Activated naive CD8-positive, alpha-beta T cell treated with anti-CD3 and anti-CD28 coated beads for 36 hours (primary cell): ENCODE results near the gene KYAT1. TPM values are rescaled to one million over a fixed set of nuclear protein-coding genes. Genes with fewer than 3 reads are reported as not detected.
A peak's percentile ranks its signal among the peaks of the same experiment; 100 is the strongest.
"Not testable (repeated sequence)": the region's sequence is repeated elsewhere in the genome, so short reads cannot be mapped to it uniquely, and the experiment has no call there.

ENCODE experiments used
- DNase-seq: peaks from one replicate; pipeline ENCODE4 v3.0.0; 2021
- H3K27ac Mint-ChIP-seq: one replicate; pipeline ENCODE4 v1.8.0; 2022; ENCODE audit warnings: mild to moderate bottlenecking, moderate library complexity, mixed read lengths
- H3K27me3 Mint-ChIP-seq: one replicate; pipeline ENCODE4 v1.8.0; 2022; ENCODE audit warnings: mild to moderate bottlenecking, mixed read lengths
- H3K36me3 Mint-ChIP-seq: one replicate; pipeline ENCODE4 v1.8.0; 2021; ENCODE audit warnings: mild to moderate bottlenecking, mixed read lengths
- H3K4me1 Mint-ChIP-seq: one replicate; pipeline ENCODE4 v1.8.0; 2021; ENCODE audit warnings: mixed read lengths
- H3K4me3 Mint-ChIP-seq: one replicate; pipeline ENCODE4 v1.8.0; 2022; ENCODE audit warnings: mild to moderate bottlenecking, moderate library complexity, mixed read lengths
- H3K9me3 Mint-ChIP-seq: one replicate; pipeline ENCODE4 v1.8.0; 2022; ENCODE audit warnings: mixed read lengths
- total RNA-seq, 2 experiments: library from RNA; stranded (reverse); gene quantifications; one replicate each; pipeline ENCODE4 v1.2.3, GENCODE V29; 2021

KYAT1 gene
- total RNA-seq, 2 experiments from 2014 or later: 7.4 to 9.4 TPM

GRCh38 chr9:128805661-128806060, 76.1 kb downstream of the KYAT1 start:
- no peak overlapping the region for H3K27ac Mint-ChIP-seq
- H3K9me3 Mint-ChIP-seq: no peaks in the 10 kb centered on the region
- no peak overlapping the region for H3K4me3 Mint-ChIP-seq
- no peaks in the 10 kb centered on the region for H3K4me1 Mint-ChIP-seq
- no peaks in the 10 kb centered on the region for H3K27me3 Mint-ChIP-seq
- DNase-seq: no peak
- peaks cover 3% of the 10 kb centered on the region for H3K36me3 Mint-ChIP-seq

GRCh38 chr9:128802482-128802881, 79.3 kb downstream of the KYAT1 start:
- Mint-ChIP-seq H3K36me3 (peaks cover under 1% of the 10 kb centered on the region), H3K27ac (no peak overlapping the region), H3K27me3 (no peaks in the 10 kb centered on the region)

GRCh38 chr9:128800061-128800460, 81.7 kb downstream of the KYAT1 start:
- Mint-ChIP-seq H3K36me3 (peaks cover 4% of the 10 kb centered on the region), H3K27ac (no peak overlapping the region), H3K4me3 (no peak overlapping the region), H3K27me3 (no peaks in the 10 kb centered on the region), H3K9me3 (no peaks in the 10 kb centered on the region), H3K4me1 (no peaks in the 10 kb centered on the region)
- DNase-seq: no peak

More at GRCh38 chr9:128802482-128802881, 79.3 kb downstream of the KYAT1 start:
- no peak overlapping the region for H3K4me3 Mint-ChIP-seq
- no peak for DNase-seq
- no peaks in the 10 kb centered on the region for H3K4me1 Mint-ChIP-seq
- H3K9me3 Mint-ChIP-seq: no peaks in the 10 kb centered on the region

- no peak overlapping the region for H3K4me3 Mint-ChIP-seq
- no peaks in the 10 kb centered on the region for H3K9me3 Mint-ChIP-seq
- H3K4me1 Mint-ChIP-seq: no peaks in the 10 kb centered on the region
- DNase-seq: no peak
- no peaks in the 10 kb centered on the region for H3K27me3 Mint-ChIP-seq
- H3K36me3 Mint-ChIP-seq: peaks cover 4% of the 10 kb centered on the region
- H3K27ac Mint-ChIP-seq: no peak overlapping the region
Measured at GRCh38 chr9:128798896-128799295, 82.9 kb downstream of the KYAT1 start.

GRCh38 chr9:128794961-128795360, 86.8 kb downstream of the KYAT1 start:
- not testable (repeated sequence) for H3K36me3 Mint-ChIP-seq, H3K4me1 Mint-ChIP-seq, H3K27me3 Mint-ChIP-seq, H3K4me3 Mint-ChIP-seq, DNase-seq, H3K27ac Mint-ChIP-seq, H3K9me3 Mint-ChIP-seq

- H3K4me3 Mint-ChIP-seq: no peak overlapping the region
- peaks cover 7% of the 10 kb centered on the region for H3K36me3 Mint-ChIP-seq
- H3K9me3 Mint-ChIP-seq: no peaks in the 10 kb centered on the region
- H3K4me1 Mint-ChIP-seq: peaks cover 10% of the 10 kb centered on the region
- no peak overlapping the region for H3K27ac Mint-ChIP-seq
- no peak for DNase-seq
- no peaks in the 10 kb centered on the region for H3K27me3 Mint-ChIP-seq
Measured at GRCh38 chr9:128792978-128793686, 88.6 kb downstream of the KYAT1 start.

GRCh38 chr9:128792134-128792533, 89.6 kb downstream of the KYAT1 start:
- Mint-ChIP-seq H3K36me3 (peaks cover 3% of the 10 kb centered on the region), H3K4me3 (no peak overlapping the region), H3K27ac (no peak overlapping the region), H3K9me3 (no peaks in the 10 kb centered on the region), H3K27me3 (no peaks in the 10 kb centered on the region), H3K4me1 (peaks cover 16% of the 10 kb centered on the region)
- no peak for DNase-seq

- H3K4me3 Mint-ChIP-seq: no peak overlapping the region
Measured at GRCh38 chr9:128790536-128790935, 91.2 kb downstream of the KYAT1 start.

GRCh38 chr9:128788445-128788844, 93.3 kb downstream of the KYAT1 start:
- no peaks in the 10 kb centered on the region for H3K9me3 Mint-ChIP-seq
- DNase-seq: no peak
- no peaks in the 10 kb centered on the region for H3K27me3 Mint-ChIP-seq
- H3K36me3 Mint-ChIP-seq: peaks cover 2% of the 10 kb centered on the region
- peak overlapping the region; percentile 99 for H3K4me3 Mint-ChIP-seq
- peaks cover 23% of the 10 kb centered on the region for H3K4me1 Mint-ChIP-seq
- H3K27ac Mint-ChIP-seq: peak overlapping the region; percentile 48

More at GRCh38 chr9:128790536-128790935, 91.2 kb downstream of the KYAT1 start:
- H3K9me3 Mint-ChIP-seq: no peaks in the 10 kb centered on the region
- DNase-seq: no peak
- H3K27ac Mint-ChIP-seq: no peak overlapping the region
- H3K4me1 Mint-ChIP-seq: peaks cover 18% of the 10 kb centered on the region
- H3K27me3 Mint-ChIP-seq: no peaks in the 10 kb centered on the region
- peaks cover 2% of the 10 kb centered on the region for H3K36me3 Mint-ChIP-seq

- Mint-ChIP-seq H3K4me1 (peaks cover 26% of the 10 kb centered on the region), H3K4me3 (peak overlapping the region; percentile 99), H3K36me3 (peaks cover 2% of the 10 kb centered on the region), H3K27me3 (no peaks in the 10 kb centered on the region), H3K27ac (peak overlapping the region; percentile 92), H3K9me3 (no peaks in the 10 kb centered on the region)
- no peak for DNase-seq
Measured at GRCh38 chr9:128787659-128788058, 94.1 kb downstream of the KYAT1 start.

GRCh38 chr9:128786681-128787601, 94.8 kb downstream of the KYAT1 start, which contains the start of gene TBC1D13:
TSS of gene TBC1D13 (plus strand) at chr9:128787253. CDS start at chr9:128787354, 101 bp downstream.
- peaks cover 26% of the 10 kb centered on the region for H3K4me1 Mint-ChIP-seq
- peak; percentile 92 for DNase-seq
- H3K27me3 Mint-ChIP-seq: no peaks in the 10 kb centered on the region
- H3K4me3 Mint-ChIP-seq: peak within 1 kb of the TSS; percentile 99
- peaks cover 2% of the 10 kb centered on the region for H3K36me3 Mint-ChIP-seq
- H3K27ac Mint-ChIP-seq: peak within 1 kb of the TSS; percentile 92
- no peaks in the 10 kb centered on the region for H3K9me3 Mint-ChIP-seq

- Mint-ChIP-seq H3K27me3 (no peaks in the 10 kb centered on the region), H3K36me3 (peaks cover 2% of the 10 kb centered on the region), H3K9me3 (no peaks in the 10 kb centered on the region), H3K4me3 (no peak overlapping the region), H3K27ac (no peak overlapping the region), H3K4me1 (peaks cover 26% of the 10 kb centered on the region)
- no peak for DNase-seq
Measured at GRCh38 chr9:128785427-128785826, 96.3 kb downstream of the KYAT1 start.
